NT2/D1 (cell line): ENCODE measurements around the gene CRTC2.

ENCODE experiments used
- SUZ12 ChIP-seq: IDR thresholded peaks from 2 replicates; pipeline ENCODE4 v1.6.1; 2011; ENCODE audit not compliant: insufficient read length, insufficient read depth; ENCODE audit errors: extremely low read depth
- YY1 ChIP-seq: IDR thresholded peaks from 2 replicates; pipeline ENCODE4 v1.6.1; 2011; ENCODE audit not compliant: insufficient read length, insufficient read depth
- ZNF274 ChIP-seq: IDR thresholded peaks from 2 replicates; pipeline ENCODE4 v1.6.1; 2011; ENCODE audit warnings: mild to moderate bottlenecking, low read depth, low read length

DNA sequence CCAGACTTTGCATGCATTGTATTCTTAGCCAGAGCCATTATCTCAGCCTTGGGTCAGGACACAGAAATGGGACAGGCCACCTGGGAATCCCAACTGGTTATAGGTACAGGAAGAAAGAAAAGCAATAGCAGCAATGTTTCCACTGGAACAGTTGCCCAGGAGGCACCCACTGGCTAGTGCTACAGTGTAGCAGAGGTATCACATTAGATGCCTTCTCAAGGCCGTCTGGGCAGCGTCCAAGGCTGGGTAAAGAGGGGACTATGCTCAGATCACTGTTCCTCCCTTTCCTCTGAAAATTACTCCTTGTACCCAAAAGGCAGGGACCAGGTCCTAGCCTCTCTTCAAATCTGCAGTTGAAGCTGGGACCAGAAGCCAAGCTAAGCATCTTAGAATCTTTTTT is 11.9 kb upstream of the CRTC2 start:
- TF ChIP-seq YY1, result no peak
- no peak for TF ChIP-seq SUZ12
- TF ChIP-seq ZNF274, result no peak
